SW 1271 (cell line): ENCODE measurements around the gene MMP23B.
"Not testable (repeated sequence)": the region's sequence is repeated elsewhere in the genome, so short reads cannot be mapped to it uniquely, and the experiment has no call there.

Experiments used
- DNase-seq, 2 experiments: peaks; one replicate each; lab custom pipeline; 2025; lab: John Stamatoyannopoulos, UW

MMP23B gene

GRCh38 chr1:1631782-1632420 is at the start of gene MMP23B:
Gene MMP23B (plus strand): TSS chr1:1632173. CDS start chr1:1632219, 46 bp downstream.
- no peak for DNase-seq

DNA sequence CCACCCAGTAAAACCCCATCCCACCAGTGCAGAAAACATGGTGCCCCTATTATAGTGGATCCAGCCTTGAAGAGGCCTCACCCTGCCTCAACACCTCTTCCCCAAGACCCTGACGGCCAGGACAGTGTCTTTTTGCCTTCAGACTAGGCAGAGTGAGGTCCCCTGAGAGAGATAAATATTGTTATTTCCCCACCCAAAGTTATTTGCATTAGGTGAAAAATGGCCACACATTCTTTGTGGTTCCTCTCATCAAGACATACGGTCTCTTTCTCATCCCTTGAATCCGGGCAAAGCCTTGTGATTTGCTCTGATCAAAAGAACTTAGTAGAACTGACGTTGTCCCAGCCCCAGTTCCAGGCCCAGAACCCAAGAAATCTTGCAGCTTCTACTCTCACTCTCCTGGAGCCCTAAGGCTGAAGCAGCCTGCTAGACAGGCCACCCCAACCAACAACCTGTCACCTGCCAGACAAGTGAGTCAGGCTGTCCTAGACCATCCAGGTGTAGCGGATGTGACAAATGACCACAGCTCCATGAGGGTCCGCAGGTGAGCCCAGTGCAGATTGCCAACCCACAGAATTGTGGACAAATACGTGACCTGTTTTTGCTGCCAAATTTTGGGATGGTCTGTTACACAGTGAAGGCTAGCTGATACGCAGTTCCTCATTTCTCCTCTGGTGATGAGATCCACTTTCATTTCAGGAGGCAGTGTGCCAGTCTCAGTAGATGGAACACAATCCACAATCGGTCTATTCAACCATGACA is 49.2 kb upstream of the MMP23B start:
- DNase-seq: no peak

DNA sequence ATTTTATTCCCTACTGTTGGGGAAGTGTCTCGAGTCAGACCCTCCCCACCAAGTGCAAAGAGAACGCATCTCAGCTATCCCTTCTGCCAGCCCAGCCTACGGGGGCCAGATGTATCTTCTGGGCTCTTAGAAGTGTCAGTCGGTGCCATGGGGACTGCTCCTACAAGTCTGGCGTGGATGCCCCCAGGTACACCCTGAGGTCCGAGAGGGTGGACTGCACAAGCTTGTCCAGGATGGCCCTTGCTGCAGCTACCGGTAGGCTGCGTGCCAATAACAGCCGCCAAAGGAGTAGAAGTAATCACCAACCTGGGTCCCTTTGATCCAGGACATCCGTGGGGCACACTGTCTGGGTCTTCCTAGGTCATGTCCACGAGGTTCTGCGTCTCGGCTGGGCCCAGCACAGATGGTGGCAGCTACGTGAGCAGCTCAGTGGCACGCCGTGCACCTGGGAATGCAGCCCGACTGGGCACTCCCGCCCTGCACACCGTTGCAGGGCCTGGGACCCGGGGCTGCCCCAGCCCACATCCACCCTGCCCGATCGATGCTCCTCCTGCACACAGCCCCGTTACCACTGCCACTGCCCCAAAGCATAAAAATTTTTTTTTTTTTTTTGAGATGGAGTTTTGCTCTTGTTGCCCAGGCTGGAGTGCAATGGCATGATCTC is 48.5 kb upstream of the MMP23B start:
- no peak for DNase-seq

GRCh38 chr1:1591452-1591851 is 40.5 kb upstream of the MMP23B start:
- no peak for DNase-seq

- DNase-seq: no peak
Measured at GRCh38 chr1:1593834-1594601, 38.0 kb upstream of the MMP23B start.

DNA sequence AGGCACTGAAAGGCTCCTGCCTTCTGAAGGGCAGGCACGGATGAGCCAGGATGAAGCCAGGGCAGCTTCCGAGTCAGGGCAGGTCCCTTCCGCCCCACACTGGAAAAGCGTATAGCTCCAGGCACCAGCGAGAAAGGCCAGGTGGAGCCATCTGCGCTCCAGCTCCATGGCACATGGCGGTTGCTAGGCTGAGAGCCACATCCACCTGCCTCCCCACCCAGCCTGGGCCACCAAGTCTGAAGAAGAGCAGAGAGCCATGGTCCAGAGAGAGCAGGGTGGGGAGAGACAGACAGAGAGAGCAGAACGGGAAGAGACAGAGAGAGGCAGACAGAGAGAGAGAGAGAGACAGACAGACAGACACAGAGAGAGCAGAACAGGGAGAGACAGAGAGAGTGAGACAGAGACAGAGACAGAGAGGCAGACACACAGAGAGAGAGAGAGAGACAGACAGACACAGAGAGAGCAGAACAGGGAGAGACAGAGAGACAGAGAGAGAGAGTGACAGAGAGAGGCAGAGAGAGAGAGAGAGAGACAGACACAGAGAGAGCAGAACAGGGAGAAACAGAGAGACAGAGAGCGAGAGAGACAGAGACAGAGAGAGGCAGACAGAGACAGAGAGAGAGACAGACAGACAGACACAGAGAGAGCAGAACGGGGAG is 37.2 kb upstream of the MMP23B start:
- DNase-seq: no peak

GRCh38 chr1:1595341-1595740 is 36.6 kb upstream of the MMP23B start:
- not testable (repeated sequence) for DNase-seq

- no peak for DNase-seq
Measured at GRCh38 chr1:1596493-1597274, 35.3 kb upstream of the MMP23B start.

DNA sequence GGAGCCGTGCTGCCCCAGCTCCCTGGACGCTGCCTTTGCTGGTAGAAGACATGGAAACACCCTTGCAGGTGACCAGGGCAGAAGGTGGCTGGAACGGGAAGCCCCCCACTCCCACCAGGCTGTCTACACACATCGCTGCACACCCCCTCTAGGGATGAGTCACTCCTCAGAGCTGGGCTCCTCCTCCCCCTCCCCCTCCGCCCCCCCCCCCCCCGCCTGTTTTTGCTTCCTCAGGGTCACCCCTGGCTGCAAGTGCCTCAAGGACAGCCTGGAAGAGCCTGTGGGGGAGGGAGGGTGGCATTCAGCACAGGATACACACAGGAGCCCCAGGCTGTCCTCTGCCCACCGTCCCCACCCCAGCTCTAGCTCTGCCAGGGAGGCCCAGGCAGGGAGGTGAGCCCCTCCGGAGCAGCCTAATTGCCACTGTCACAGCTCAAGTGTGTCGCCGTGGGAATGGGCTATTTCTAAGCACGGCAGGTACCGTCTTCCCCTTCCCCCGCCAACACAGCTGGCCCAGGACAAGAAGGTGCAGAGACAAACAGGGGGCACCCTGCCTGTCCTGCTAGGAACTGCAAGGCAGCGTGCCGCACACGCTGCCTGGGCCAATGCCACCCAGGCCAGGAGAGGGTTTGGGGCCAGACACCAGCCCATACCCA is 34.6 kb upstream of the MMP23B start:
- no peak for DNase-seq

- DNase-seq: no peak
Measured at GRCh38 chr1:1598051-1598719, 33.8 kb upstream of the MMP23B start.

DNA sequence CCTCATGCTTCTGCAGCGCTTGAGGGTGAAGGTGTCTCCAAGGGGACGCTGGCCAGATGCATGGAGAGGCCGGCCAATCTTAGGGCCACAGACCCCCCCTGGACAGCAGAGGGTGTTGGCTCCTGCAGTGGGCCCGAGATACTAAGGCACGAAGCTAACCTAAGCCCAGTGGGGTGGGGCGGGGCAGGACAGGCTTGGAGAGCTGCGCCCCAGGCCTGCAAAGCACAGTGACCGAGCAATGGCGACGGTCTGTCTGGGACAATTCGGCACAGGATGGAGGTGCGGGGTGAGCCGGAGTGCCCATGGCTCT is 33.3 kb upstream of the MMP23B start:
- DNase-seq: no peak

DNA sequence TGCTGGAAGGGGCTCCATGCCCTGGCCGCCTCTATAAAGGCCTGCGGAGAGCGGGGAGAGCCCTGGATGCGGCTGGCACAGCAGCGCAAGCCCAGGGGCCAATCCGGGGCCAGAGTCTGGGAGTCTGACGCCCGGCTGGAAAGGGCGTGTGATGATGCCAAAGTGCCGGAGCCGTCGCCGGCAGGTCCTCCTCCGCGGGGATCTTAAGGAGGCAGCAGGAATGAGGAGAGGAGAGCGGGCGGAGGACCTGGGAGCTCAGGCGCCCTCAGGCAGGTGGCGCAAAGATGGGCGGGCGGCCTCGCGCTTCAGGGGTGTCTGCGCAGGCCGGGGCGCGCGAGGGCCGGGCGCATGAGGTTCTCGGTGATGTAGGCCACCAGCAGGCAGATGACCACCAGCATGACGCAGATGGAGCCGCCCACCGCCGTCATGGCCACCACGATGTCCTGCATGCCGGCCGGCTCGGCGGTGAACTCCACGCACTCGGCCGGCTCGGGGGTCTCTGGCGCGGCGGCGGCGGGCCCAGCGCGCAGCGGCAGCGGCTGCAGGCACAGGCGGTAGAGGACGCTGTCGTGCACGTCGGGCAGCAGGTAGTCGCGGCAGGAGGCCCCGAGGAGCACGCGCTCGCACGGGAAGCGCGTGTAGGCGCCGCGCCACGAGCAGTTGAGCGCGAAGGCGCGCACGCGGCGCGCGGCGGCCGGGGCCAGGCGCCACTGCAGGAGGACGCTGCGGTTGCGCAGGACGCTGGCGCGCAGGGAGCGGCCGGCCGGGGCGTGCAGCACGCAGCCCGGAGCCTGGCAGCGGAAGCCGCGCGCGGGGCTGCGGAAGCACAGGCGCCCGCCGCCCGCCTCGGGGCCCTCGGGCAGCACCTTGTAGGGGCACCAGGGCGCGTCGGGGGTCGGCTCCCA is 32.7 kb upstream of the MMP23B start:
- no peak for DNase-seq

DNA sequence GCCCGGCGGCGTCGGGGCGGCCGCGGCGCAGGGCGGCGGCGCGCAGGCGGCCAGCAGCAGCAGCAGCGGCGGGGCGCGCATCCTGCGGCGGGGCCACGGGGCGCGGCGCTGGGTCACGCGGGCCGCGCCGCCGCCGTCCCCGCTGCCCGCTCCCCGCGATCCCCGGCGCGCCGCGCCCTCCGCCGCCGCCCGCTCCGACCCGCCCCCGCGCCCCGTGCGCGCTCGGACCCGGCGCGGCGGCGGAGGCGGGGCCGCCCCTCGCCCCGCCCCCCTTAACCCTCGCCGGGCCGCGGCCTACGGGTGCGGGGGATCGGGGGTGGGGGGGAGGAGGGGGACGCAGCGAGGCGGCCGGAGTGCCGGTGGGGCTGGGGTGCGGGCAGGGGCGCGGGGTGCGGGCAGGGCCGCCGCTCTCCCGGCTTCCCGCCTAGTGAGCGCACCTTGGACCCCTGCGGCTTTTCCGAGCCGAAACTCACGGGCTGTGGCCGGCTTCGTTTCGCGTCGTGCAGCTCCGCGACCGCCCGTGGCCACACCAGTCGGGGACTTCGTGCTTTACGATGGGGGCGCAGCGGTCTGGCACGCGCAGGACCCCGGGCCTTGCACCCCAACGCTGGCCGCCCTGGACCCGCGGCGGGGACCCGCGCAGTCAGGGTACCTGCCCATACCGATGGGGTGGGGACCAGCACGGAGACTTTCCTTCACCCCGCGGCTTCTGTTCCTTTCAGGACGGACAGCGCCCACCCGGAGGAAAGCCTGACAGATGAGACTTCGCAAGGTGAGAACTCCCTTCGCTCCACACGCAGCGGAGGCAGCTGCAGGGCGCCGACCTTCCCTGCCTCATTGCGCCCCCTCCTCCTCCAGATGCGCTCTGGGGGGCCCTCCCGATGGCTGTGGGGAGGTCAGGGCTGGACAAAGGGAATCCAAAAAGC is 31.8 kb upstream of the MMP23B start, which contains the start of gene FNDC10:
Gene FNDC10, minus strand, starts transcription at position 201 of the 926 bp plus-strand sequence. Its CDS starts 120 bp downstream, at position 81.
- no peak for DNase-seq

- no peak for DNase-seq
Measured at GRCh38 chr1:1600861-1601563, 31.0 kb upstream of the MMP23B start.

- no peak for DNase-seq
Measured at GRCh38 chr1:1601564-1602303, 30.2 kb upstream of the MMP23B start.

GRCh38 chr1:1602304-1602967 is 29.5 kb upstream of the MMP23B start:
- DNase-seq: no peak
